ENCODE results near the gene MRPL32.

MRPL32 gene

DNA sequence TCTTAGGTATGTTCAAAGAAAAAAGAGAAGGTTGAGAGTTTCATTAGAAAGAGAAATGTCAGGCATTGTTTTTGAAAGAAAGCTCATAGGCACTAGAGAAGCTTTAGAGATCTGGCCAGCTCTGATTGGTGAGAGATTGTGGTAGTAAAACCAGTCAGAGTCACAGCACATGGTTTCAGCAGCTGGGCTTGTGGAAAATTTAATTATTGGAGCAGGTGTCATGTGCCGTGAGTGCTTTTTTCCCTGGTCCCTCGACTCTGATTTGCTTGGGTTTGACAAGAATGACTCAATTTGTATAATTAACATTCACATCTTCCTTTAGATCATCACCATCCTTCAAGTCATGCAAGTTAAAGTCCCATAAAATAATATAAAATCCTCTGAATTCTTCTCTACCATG lies 35.2 kb downstream of the MRPL32 start:
- no peak for DNase-seq (ENCODE audit: extremely low read depth, insufficient read length)
- TF ChIP-seq, protein P1, sequence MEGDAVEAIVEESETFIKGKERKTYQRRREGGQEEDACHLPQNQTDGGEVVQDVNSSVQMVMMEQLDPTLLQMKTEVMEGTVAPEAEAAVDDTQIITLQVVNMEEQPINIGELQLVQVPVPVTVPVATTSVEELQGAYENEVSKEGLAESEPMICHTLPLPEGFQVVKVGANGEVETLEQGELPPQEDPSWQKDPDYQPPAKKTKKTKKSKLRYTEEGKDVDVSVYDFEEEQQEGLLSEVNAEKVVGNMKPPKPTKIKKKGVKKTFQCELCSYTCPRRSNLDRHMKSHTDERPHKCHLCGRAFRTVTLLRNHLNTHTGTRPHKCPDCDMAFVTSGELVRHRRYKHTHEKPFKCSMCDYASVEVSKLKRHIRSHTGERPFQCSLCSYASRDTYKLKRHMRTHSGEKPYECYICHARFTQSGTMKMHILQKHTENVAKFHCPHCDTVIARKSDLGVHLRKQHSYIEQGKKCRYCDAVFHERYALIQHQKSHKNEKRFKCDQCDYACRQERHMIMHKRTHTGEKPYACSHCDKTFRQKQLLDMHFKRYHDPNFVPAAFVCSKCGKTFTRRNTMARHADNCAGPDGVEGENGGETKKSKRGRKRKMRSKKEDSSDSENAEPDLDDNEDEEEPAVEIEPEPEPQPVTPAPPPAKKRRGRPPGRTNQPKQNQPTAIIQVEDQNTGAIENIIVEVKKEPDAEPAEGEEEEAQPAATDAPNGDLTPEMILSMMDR (IDR thresholded peaks at IDR 0.05; ENCODE audit: insufficient read depth, low read length, poor library complexity, severe bottlenecking) = no peak
- Histone ChIP-seq H3K27me3 (replicated peaks; ENCODE audit: control insufficient read depth, insufficient read depth, low read length) (no peaks in the 10 kb centered on the region), H3K4me3 (replicated peaks; ENCODE audit: low read depth, low read length) (no peak overlapping the region), H3K36me3 (ENCODE audit: control insufficient read depth, insufficient read depth, low read length) (no peaks in the 10 kb centered on the region)

DNA sequence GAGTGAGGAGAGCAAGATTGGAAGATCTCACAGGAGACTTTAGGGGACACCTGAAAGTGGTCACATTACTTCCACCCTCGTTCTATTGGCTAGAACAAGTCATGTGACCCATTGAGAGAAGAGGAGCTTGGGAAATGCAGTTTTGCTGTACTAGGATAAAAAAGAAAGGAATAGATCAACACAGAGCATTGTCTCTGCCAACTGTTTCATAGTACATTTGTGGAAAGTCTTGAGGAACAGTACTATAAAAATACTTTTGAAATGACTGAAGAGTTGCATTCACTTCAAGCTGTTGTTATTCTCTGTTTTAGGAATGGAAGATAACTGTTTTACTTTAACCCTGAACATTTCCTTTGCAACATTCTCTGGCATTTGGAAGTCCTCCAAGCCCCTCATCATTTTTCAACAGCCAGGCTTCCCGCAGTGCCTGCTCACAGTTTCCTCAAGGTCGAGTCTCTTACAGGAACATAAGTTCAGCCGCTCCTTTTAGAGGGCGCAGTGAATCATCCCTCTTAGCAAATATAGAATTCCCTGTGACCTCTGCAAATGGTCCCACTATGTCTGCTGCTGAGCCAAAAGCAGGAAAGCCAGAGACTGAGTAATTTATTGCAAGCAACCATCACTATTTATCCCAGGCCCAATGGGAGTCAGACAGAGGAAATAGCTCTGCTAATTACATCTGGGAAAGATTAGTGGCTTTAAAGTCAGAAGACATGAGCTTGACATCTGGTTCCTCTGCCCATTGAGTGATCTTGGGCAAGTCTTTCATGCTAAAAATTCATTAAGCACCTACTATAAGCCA lies 40.7 kb downstream of the MRPL32 start:
- Histone ChIP-seq H3K36me3 (ENCODE audit: control insufficient read depth, insufficient read depth, low read length) (no peaks in the 10 kb centered on the region), H3K4me3 (replicated peaks; ENCODE audit: low read depth, low read length) (no peak overlapping the region), H3K27me3 (replicated peaks; ENCODE audit: control insufficient read depth, insufficient read depth, low read length) (no peaks in the 10 kb centered on the region)
- TF ChIP-seq, protein P1 (IDR thresholded peaks at IDR 0.05; ENCODE audit: insufficient read depth, low read length, poor library complexity, severe bottlenecking) = no peak
- no peak for DNase-seq (ENCODE audit: extremely low read depth, insufficient read length)

DNA sequence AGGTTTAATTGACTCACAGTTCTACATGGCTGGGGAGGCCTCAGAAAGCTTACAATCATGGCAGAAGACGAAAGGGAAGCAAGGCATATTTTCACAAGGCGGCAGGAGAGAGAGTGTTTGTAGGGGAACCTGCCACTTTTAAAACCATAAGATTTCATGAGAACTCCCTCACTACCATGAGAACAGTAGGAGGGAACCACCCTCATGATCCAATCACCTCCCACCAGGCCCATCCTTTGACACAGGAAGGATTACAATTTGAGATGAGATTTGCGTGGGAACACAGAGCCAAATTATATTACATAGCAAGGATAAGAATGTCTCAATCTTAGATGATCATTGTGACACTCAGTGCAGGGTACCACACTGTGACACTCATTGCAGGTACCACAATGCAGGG lies 44.2 kb downstream of the MRPL32 start:
- no peaks in the 10 kb centered on the region for H3K36me3 ChIP-seq (ENCODE audit: control insufficient read depth, insufficient read depth, low read length)
- no peak overlapping the region for H3K4me3 ChIP-seq (replicated peaks; ENCODE audit: low read depth, low read length)
- TF ChIP-seq, protein P1 (IDR thresholded peaks at IDR 0.05; ENCODE audit: insufficient read depth, low read length, poor library complexity, severe bottlenecking) = no peak
- no peak for DNase-seq (ENCODE audit: extremely low read depth, insufficient read length)
- H3K27me3 ChIP-seq (replicated peaks; ENCODE audit: control insufficient read depth, insufficient read depth, low read length) = no peaks in the 10 kb centered on the region

DNA sequence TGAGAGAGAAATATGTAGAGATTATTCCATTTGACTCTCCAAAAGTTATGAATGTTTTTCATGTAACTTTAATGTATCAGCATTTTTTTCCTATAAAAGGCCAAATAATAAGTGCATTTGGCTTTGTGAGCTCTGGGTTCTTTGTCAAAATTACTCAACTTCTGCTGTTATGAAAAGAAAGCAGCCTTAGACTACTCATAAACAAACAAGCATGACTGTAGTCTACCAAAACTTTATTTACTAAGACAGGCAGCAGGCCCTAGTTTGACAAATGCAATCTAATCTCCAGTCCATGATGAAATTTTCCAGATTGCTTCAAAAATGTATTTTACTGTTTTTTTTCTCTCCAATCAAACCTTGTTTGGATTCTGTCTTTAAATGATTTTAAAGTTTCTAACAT lies 46.3 kb downstream of the MRPL32 start:
- Histone ChIP-seq H3K27me3 (replicated peaks; ENCODE audit: control insufficient read depth, insufficient read depth, low read length) (no peaks in the 10 kb centered on the region), H3K4me3 (replicated peaks; ENCODE audit: low read depth, low read length) (no peak overlapping the region), H3K36me3 (ENCODE audit: control insufficient read depth, insufficient read depth, low read length) (no peaks in the 10 kb centered on the region)
- no peak for DNase-seq (ENCODE audit: extremely low read depth, insufficient read length)
- TF ChIP-seq, protein P1 (IDR thresholded peaks at IDR 0.05; ENCODE audit: insufficient read depth, low read length, poor library complexity, severe bottlenecking) = no peak

DNA sequence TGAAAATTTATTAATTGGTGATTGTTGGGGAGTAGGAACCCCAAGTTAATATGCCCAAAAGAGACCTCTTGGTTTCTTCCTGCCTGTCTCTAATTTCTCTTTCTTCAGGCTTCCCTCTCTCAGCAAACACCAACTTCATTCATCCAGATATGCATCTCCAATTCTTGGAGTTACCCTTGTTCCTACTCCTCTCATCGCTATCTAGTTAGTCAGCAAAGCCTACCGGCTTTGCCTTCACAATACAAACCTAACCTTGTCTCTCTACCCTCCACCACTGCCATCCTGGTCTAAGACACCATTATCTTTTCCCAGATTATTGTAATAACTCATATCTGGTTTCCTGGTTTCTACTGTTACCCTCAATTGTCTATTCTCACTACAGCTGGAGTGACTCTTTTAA lies 47.9 kb downstream of the MRPL32 start:
- Histone ChIP-seq H3K36me3 (ENCODE audit: control insufficient read depth, insufficient read depth, low read length) (no peaks in the 10 kb centered on the region), H3K4me3 (replicated peaks; ENCODE audit: low read depth, low read length) (no peak overlapping the region), H3K27me3 (replicated peaks; ENCODE audit: control insufficient read depth, insufficient read depth, low read length) (no peaks in the 10 kb centered on the region)
- DNase-seq (ENCODE audit: extremely low read depth, insufficient read length) = no peak
- TF ChIP-seq, protein P1 (IDR thresholded peaks at IDR 0.05; ENCODE audit: insufficient read depth, low read length, poor library complexity, severe bottlenecking) = no peak
